Erythroblast (primary cell): ENCODE measurements around the gene CFAP221.
A peak's percentile ranks its signal among the peaks of the same experiment; 100 is the strongest.
"Not testable (repeated sequence)": the region's sequence is repeated elsewhere in the genome, so short reads cannot be mapped to it uniquely, and the experiment has no call there.

Experiments
- DNase-seq, 2 experiments: peaks; one replicate each; lab custom pipeline; 2025; lab: John Stamatoyannopoulos, UW
- GATA1 ChIP-seq: IDR thresholded peaks from 2 replicates; pipeline ENCODE4 v1.6.1; 2011; ENCODE audit warnings: low read depth, mild to moderate bottlenecking, control low read depth, low read length, moderate library complexity
- POLR2A ChIP-seq: IDR thresholded peaks from 2 replicates; pipeline ENCODE4 v1.6.1; 2011; ENCODE audit warnings: mild to moderate bottlenecking, low read length

Gene CFAP221

GRCh38 chr2:119586085-119586484 lies 41.8 kb downstream of the CFAP221 start:
- no peak for TF ChIP-seq GATA1
- no peak for TF ChIP-seq POLR2A

GRCh38 chr2:119590873-119591272 lies 46.6 kb downstream of the CFAP221 start:
- peak in 1 of 2 experiments; percentile 47 for DNase-seq
- TF ChIP-seq POLR2A: no peak
- no peak for TF ChIP-seq GATA1

More at GRCh38 chr2:119586085-119586484, 41.8 kb downstream of the CFAP221 start:
- DNase-seq: no peak

- no peak for DNase-seq
- TF ChIP-seq GATA1: no peak
- TF ChIP-seq POLR2A: no peak
Observed at GRCh38 chr2:119591523-119591922, 47.3 kb downstream of the CFAP221 start.

DNA sequence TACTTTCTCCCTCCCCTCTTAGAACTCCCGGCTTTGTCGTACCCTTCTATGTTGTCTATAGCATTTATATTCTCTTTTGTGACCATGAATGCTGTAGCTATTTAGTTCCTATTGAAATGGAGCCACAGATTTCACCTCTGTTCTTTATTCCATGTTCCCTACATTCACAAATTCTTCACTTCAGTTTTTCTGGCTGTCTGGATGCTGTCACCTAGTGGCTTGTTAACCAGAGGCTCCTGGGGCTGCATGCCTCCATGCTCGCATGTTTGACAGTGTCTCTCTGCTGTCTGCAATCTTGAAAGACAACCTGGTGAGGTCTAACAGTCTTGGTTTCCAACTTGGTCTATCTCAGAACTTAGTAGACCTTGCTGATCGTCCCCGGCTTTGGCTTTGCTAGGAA lies 48.2 kb downstream of the CFAP221 start:
- TF ChIP-seq POLR2A: no peak
- TF ChIP-seq GATA1: no peak
- DNase-seq: no peak

DNA sequence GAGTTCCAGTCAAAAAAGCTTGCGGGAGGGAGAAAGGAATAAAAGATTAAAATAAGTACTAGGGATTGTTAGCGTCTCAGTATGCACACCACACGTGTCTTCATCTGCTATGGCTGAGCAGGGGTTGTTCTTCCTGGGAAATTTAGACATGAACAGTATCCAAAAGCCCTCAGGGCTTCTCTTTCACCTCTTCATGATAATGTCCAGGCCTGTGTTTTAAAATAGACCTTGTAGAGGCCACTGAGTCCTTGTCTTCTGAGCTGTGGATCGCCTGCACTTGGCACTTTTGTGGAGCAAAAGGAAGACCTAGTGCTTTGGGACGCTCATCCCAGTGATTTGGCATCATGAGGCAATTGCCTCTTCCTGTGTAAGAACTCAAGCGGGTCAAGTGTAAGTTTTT lies 52.4 kb downstream of the CFAP221 start:
- no peak for TF ChIP-seq GATA1
- TF ChIP-seq POLR2A: no peak
- no peak for DNase-seq

GRCh38 chr2:119598596-119599263 lies 54.5 kb downstream of the CFAP221 start:
- TF ChIP-seq POLR2A (no peak), GATA1 (no peak)
- no peak for DNase-seq

DNA sequence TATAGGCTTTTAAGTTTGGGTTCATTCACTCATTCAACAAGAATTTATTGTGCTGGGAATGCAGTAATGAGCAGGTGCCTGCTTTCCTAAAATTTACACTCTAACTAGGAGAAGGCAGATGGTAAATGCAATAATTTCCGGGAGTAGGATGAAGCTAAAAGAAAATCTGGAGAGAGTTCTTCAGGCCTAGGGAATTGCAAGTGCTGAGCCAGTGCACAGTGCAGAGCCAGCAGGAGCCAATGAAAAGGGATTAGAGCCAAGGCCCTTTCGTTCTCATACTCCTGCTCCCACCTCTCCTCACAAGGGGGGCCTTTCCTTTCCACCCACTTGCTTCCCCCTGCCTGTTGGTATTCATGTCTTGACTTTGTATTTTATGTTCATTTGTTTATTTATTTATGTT lies 55.1 kb downstream of the CFAP221 start:
- TF ChIP-seq POLR2A (no peak), GATA1 (no peak)

GRCh38 chr2:119605096-119605495 lies 60.8 kb downstream of the CFAP221 start:
- DNase-seq: no peak
- TF ChIP-seq GATA1: no peak
- no peak for TF ChIP-seq POLR2A

More for the DNA sequence above, 55.1 kb downstream of the CFAP221 start:
- no peak for DNase-seq

DNA sequence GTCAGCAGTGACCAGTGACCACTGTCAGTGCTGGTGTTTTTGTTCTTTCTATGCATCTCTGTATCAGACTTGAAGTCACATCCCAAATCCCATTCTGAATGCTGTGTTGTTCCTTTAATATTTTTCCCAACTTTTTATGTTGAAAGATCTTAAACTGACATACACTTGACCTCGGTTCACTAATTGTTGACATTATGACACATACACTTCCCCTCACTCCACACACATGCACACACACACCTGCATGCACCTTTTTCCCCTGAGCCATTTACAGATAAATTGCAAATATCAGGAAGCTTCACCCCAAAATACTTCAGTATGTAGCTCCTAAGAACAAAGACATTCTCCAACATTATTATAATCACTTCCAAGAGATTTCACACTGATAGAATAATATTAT lies 62.4 kb downstream of the CFAP221 start:
- TF ChIP-seq GATA1 (no peak), POLR2A (no peak)
- DNase-seq: no peak

DNA sequence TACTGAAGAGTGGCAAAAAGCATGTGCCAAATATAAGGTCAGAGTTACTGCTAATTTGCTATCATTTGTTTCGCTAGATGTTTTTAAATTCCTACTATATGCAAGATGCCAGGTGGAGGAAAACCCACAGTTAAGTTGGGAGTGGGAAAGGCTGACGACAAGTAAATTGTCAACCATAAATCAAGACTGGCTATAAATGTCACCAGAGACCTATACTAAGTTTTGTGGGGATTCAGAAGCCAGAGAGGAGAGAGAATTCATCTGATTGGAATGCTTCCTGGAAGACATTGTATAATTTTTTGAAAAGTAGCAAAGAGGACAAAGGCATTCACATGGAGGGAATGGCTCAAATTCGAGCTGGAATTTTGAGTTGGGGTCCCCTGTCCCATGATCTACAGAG lies 64.3 kb downstream of the CFAP221 start:
- TF ChIP-seq POLR2A: no peak
- DNase-seq: no peak

- DNase-seq: no peak
- TF ChIP-seq POLR2A: no peak
Observed at GRCh38 chr2:119609337-119609736, 65.1 kb downstream of the CFAP221 start.

DNA sequence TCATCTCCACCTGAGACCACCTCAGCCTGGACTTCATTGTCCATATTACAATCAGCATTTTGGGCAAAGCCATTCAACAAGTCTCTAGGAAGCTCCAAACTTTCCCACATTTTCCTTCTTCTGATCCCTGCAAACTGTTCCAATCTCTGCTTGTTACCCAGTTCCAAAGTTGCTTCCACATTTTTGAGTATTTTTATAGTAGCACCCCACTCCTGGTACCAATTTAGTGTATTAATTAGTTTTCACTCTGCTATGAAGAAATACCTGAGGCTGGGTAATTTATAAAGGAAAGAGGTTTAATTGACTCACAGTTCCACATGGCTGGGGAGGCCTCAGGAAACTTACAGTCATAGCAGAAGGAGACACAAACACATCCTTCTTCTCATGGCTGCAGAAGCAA lies 69.9 kb downstream of the CFAP221 start:
- DNase-seq: not testable (repeated sequence)

DNA sequence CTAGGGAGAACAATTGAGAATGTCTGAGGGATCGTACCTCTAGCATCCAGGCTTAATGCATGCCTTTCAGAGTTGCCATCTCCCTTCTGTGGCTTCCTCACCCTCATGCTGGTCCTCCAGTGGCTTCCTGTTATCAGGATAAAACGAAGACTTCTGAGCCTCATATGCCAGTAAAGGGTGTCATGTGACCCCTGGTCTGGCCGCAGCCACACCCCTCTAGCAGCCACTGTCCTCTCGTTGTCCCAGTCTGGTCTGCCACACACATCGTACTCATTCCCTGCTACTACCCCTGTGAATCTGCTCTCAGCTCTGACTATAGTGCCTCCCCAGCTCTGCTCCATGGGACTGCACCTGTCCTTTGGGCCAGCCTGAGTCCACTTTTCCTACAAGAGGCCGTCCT lies 72.2 kb downstream of the CFAP221 start:
- TF ChIP-seq POLR2A (no peak), GATA1 (no peak)
- DNase-seq: no peak

GRCh38 chr2:119617455-119617854 lies 73.2 kb downstream of the CFAP221 start:
- TF ChIP-seq GATA1: no peak
- no peak for TF ChIP-seq POLR2A
- DNase-seq: no peak

- not testable (repeated sequence) for DNase-seq
Observed at GRCh38 chr2:119618725-119619124, 74.5 kb downstream of the CFAP221 start.
